ENCODE data around the gene SLAMF7. TPM values are rescaled to one million over a fixed set of nuclear protein-coding genes. Genes with fewer than 3 reads are reported as not detected.

SLAMF7 gene
- total and polyA plus RNA-seq, 2 donors (not counting 1 experiment from before 2014, with no cell fraction given): 13.1 to 52.6 TPM

DNA sequence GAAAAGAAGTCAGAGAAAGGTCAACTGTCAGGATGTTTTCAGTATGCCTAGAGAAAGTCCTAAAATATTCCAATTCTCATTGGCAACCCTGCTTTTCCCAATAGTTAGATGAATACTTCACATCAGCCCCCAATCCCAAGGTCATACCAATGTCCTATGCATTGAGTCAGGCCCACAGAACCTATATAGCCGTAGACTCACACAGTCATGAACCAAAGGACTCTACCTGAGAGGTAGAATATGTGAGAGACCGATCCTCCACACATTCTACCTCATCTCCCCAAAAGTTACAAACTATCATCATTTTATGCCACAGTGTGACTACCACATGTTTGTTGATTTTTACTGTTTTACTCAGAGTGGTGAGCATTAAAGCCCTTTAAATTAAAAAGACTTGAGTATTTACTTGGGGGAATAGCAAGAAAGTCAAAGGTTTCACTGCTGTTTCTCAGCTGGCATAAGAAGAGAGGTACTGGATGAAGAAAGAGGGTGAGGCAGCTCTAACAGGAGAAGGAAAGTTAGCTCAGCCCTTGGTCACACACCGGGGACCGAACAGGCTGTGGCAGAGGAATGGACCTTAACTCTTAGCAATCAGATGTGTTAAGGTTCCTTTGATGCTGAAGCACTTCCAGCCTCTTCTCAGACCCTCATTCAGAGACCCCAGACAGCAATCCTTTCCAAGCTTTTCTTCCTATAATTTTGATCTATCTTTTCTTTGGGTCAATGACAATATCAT is 28.4 kb upstream of the SLAMF7 start:
- Histone ChIP-seq H3K36me3 (replicated peaks in 1 of 2; ENCODE audit: control extremely low read depth in 1 of 2, control insufficient read depth in 1 of 2, extremely low read depth in 1 of 2, insufficient read depth in 2 of 2, low read length in 1 of 2) (peaks cover 1 to 14% of the 10 kb centered on the region in 2 experiments), H3K4me3 (ENCODE audit: control extremely low read depth in 1 of 5, extremely low read depth in 1 of 5, insufficient read depth in 1 of 5, low read depth in 2 of 5, low read length in 4 of 5) (peak overlapping the region; percentile 87 to 100 (median 98)), H2AFZ (ENCODE audit: insufficient read depth, low read depth, low read length, poor library complexity, severe bottlenecking) (peak overlapping the region; percentile 68), H3K79me2 (ENCODE audit: control insufficient read depth, insufficient read depth, low read length) (peaks cover 82% of the 10 kb centered on the region), H3K4me2 (replicated peaks; ENCODE audit: low read depth, low read length, poor library complexity, severe bottlenecking) (peak overlapping the region; percentile 83), H3K27ac (ENCODE audit: low read length in 2 of 2) (peak overlapping the region; percentile 89 to 95), H4K20me1 (ENCODE audit: control insufficient read depth, insufficient read depth, low read length, poor library complexity, severe bottlenecking) (no peaks in the 10 kb centered on the region), H3K9ac (ENCODE audit: low read length) (peak overlapping the region; percentile 96), H3K9me3 (ENCODE audit: control extremely low read depth in 1 of 3, control insufficient read depth in 2 of 3, insufficient read depth in 1 of 3, low read length in 2 of 3) (no peaks in the 10 kb centered on the region), H3K4me1 (ENCODE audit: control insufficient read depth in 2 of 2, insufficient read depth in 2 of 2, low read length in 2 of 2) (peaks cover 72 to 75% of the 10 kb centered on the region in 2 donors), H3K27me3 (replicated peaks in 1 of 4; ENCODE audit: control extremely low read depth in 1 of 4, control insufficient read depth in 3 of 4, insufficient read depth in 4 of 4, low read length in 3 of 4) (no peaks in the 10 kb centered on the region)
- WGBS (ENCODE audit: insufficient coverage): 0% methylated on average over 2 of the region's 4 CpGs
- ChIA-PET CTCF (interaction anchor here (0.7 to 6.1 kb wide), 8 partner anchors 10 to 66 kb away, joined by 3 to 52 read pairs (median 4); no protein-coding TSS in a partner anchor), POLR2A (no interaction called here)
- Mint-ChIP-seq H3K27me3 (no peaks in the 10 kb centered on the region), H3K9me3 (ENCODE audit: insufficient read depth) (no peaks in the 10 kb centered on the region), H3K27ac (no peak overlapping the region), H3K4me1 (peaks cover 35% of the 10 kb centered on the region), H3K4me3 (no peak overlapping the region)
- DNase-seq (no peak), ATAC-seq (ENCODE audit: low read depth) (no peak)
- intact Hi-C loops (cut with micrococcal nuclease): loop anchor here (2.0 to 10.0 kb wide), 3 partner anchors 28 to 424 kb away; partner anchors contain the start of genes DEDD, SLAMF1 and SLAMF7
- TF ChIP-seq, protein P1, sequence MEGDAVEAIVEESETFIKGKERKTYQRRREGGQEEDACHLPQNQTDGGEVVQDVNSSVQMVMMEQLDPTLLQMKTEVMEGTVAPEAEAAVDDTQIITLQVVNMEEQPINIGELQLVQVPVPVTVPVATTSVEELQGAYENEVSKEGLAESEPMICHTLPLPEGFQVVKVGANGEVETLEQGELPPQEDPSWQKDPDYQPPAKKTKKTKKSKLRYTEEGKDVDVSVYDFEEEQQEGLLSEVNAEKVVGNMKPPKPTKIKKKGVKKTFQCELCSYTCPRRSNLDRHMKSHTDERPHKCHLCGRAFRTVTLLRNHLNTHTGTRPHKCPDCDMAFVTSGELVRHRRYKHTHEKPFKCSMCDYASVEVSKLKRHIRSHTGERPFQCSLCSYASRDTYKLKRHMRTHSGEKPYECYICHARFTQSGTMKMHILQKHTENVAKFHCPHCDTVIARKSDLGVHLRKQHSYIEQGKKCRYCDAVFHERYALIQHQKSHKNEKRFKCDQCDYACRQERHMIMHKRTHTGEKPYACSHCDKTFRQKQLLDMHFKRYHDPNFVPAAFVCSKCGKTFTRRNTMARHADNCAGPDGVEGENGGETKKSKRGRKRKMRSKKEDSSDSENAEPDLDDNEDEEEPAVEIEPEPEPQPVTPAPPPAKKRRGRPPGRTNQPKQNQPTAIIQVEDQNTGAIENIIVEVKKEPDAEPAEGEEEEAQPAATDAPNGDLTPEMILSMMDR (IDR thresholded peaks at IDR 0.05): no peak
- no peak for TF ChIP-seq EZH2 (IDR thresholded peaks at IDR 0.05; ENCODE audit: borderline replicate concordance, insufficient read depth, low read depth, low read length, poor library complexity, severe bottlenecking)

DNA sequence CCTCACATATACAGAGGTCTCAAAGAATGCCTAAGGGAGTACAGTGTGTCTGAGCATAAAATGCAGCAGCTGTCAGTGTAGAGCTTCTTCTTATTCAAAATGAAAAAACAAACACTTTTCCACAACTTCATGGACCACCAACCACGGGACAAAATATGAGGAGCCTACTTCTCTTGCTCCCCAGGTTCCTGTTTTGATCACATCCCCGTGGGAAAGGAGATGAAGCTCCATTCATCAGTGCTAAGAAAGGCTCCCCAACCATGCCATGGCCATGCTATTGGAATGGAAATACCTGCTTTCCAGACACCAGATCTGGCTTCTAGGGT is 27.8 kb upstream of the SLAMF7 start:
- intact Hi-C loops (cut with micrococcal nuclease): loop anchor here (2.0 to 10.0 kb wide), 3 partner anchors 28 to 424 kb away; partner anchors contain the start of genes DEDD, SLAMF1 and SLAMF7
- no peak for TF ChIP-seq EZH2 (IDR thresholded peaks at IDR 0.05; ENCODE audit: borderline replicate concordance, insufficient read depth, low read depth, low read length, poor library complexity, severe bottlenecking)
- TF ChIP-seq, protein P1 (IDR thresholded peaks at IDR 0.05): no peak
- Histone ChIP-seq H3K36me3 (replicated peaks in 1 of 2; ENCODE audit: control extremely low read depth in 1 of 2, control insufficient read depth in 1 of 2, extremely low read depth in 1 of 2, insufficient read depth in 2 of 2, low read length in 1 of 2) (peaks cover 1 to 12% of the 10 kb centered on the region in 2 experiments), H3K79me2 (ENCODE audit: control insufficient read depth, insufficient read depth, low read length) (peaks cover 77% of the 10 kb centered on the region), H3K4me2 (replicated peaks; ENCODE audit: low read depth, low read length, poor library complexity, severe bottlenecking) (peak overlapping the region; percentile 83), H3K4me3 (ENCODE audit: control extremely low read depth in 1 of 5, extremely low read depth in 1 of 5, insufficient read depth in 1 of 5, low read depth in 2 of 5, low read length in 4 of 5) (peak overlapping the region; percentile 87 to 100 (median 98)), H3K27me3 (replicated peaks in 1 of 4; ENCODE audit: control extremely low read depth in 1 of 4, control insufficient read depth in 3 of 4, insufficient read depth in 4 of 4, low read length in 3 of 4) (no peaks in the 10 kb centered on the region), H3K9me3 (ENCODE audit: control extremely low read depth in 1 of 3, control insufficient read depth in 2 of 3, insufficient read depth in 1 of 3, low read length in 2 of 3) (no peaks in the 10 kb centered on the region), H2AFZ (ENCODE audit: insufficient read depth, low read depth, low read length, poor library complexity, severe bottlenecking) (peak overlapping the region; percentile 68), H3K27ac (ENCODE audit: low read length in 2 of 2) (peak overlapping the region; percentile 89 to 95), H3K4me1 (ENCODE audit: control insufficient read depth in 2 of 2, insufficient read depth in 2 of 2, low read length in 2 of 2) (peaks cover 68 to 70% of the 10 kb centered on the region in 2 donors), H3K9ac (ENCODE audit: low read length) (peak overlapping the region; percentile 96), H4K20me1 (ENCODE audit: control insufficient read depth, insufficient read depth, low read length, poor library complexity, severe bottlenecking) (no peaks in the 10 kb centered on the region)
- CTCF ChIA-PET: interaction anchor here (0.7 to 6.1 kb wide), 10 partner anchors 10 to 240 kb away, joined by 3 to 52 read pairs (median 3); no protein-coding TSS in a partner anchor
- no peaks in the 10 kb centered on the region for H3K27me3 Mint-ChIP-seq
- H3K9me3 Mint-ChIP-seq (ENCODE audit: insufficient read depth): no peaks in the 10 kb centered on the region
- ATAC-seq (ENCODE audit: low read depth) (no peak), DNase-seq (no peak)
- no CpG with 5 or more reads among the region's 2 CpGs for WGBS (ENCODE audit: insufficient coverage)
- no peak overlapping the region for H3K27ac Mint-ChIP-seq
- H3K4me3 Mint-ChIP-seq: no peak overlapping the region
- peaks cover 31% of the 10 kb centered on the region for H3K4me1 Mint-ChIP-seq
- POLR2A ChIA-PET: no interaction called here

Data from B cell (primary cell).